Esophagus squamous epithelium (tissue), 5 donors: ENCODE measurements around the gene KMT2A. TPM values are rescaled to one million over a fixed set of nuclear protein-coding genes. Genes with fewer than 3 reads are reported as not detected.

Experiments used
- DNase-seq: peaks from one replicate; lab custom pipeline; 2025; lab: John Stamatoyannopoulos, UW
- H3K27ac ChIP-seq, 4 donors: fragments of 200-600 bp; sonication (generic); one replicate each; pipeline ENCODE4 v1.5.1; 2016 to 2019; ENCODE audit warnings: mild to moderate bottlenecking in 1 of 4
- H3K27me3 ChIP-seq, 4 donors: fragments of 200-600 bp; sonication (generic); 1 replicate in 3 of 4; 2 replicates in 1 of 4; pipeline versions ENCODE4 v1.5.1 to v1.6.0; 2017 to 2021; ENCODE audit warnings: antibody characterized with exemption in 1 of 4
- H3K36me3 ChIP-seq, 3 donors: fragments of 200-600 bp; sonication (generic); one replicate each; pipeline ENCODE4 v1.5.1; 2016 to 2019
- H3K4me1 ChIP-seq, 3 donors: fragments of 200-600 bp; sonication (generic); one replicate each; pipeline ENCODE4 v1.5.1; 2017 to 2019
- H3K4me3 ChIP-seq, 4 donors: fragments of 200-600 bp; sonication (generic); 1 replicate in 3 of 4; 2 replicates in 1 of 4; pipeline ENCODE4 v1.5.1; 2016 to 2019; ENCODE audit warnings: mild to moderate bottlenecking in 2 of 4, moderate library complexity in 1 of 4
- H3K9me3 ChIP-seq, 3 donors: fragments of 200-600 bp; sonication (generic); one replicate each; pipeline ENCODE4 v1.5.1; 2016 to 2019
- CTCF ChIP-seq, 6 experiments: fragments of 450-650 bp in 4 of 6; fragments of 200-600 bp in 2 of 6; sonication (generic) in 2 of 6; IDR thresholded peaks; one replicate each; pipeline ENCODE4 v1.5.1; 2016 to 2019; ENCODE audit warnings: antibody characterized with exemption in 6 of 6, mild to moderate bottlenecking in 4 of 6, moderate library complexity in 4 of 6
- POLR2A ChIP-seq, 4 donors: fragments of 450-650 bp; IDR thresholded peaks; one replicate each; pipeline ENCODE4 v1.6.1; 2017; ENCODE audit warnings: antibody characterized with exemption in 4 of 4, mild to moderate bottlenecking in 4 of 4, moderate library complexity in 3 of 4
- WGBS, 2 donors: methylation state at CpG; one replicate each; pipeline ENCODE4 v1.1.5; 2018; 5-methylcytosine and 5-hydroxymethylcytosine counted together
- intact Hi-C: fragments of 100-400 bp; cut with DNase I; formaldehyde crosslinking; loops from one replicate; pipeline ENCODE4 v1.15.0; 2022
- total RNA-seq, 4 donors: library from RNA; depleted of rRNA; stranded (reverse); fragments of >200 nt; gene quantifications; one replicate each; pipeline ENCODE4 v1.1.0, GENCODE V29; 2016
- donor health status: DM: yes; HTN: yes; CAD: no.

The KMT2A gene
- total RNA-seq, 4 donors from 2014 or later, result 22.0 to 54.0 (median 29.0) TPM

GRCh38 chr11:118572061-118572980, 136.0 kb downstream of the KMT2A start, which contains the start of gene ARCN1:
ARCN1 (plus strand) TSS chr11:118572409; CDS start chr11:118572548, 139 bp downstream.
- Histone ChIP-seq H3K9me3 (no peaks in the 10 kb centered on the region), H3K4me3 (peak within 1 kb of the TSS; percentile 83 to 100 (median 96)), H3K27ac (peak within 1 kb of the TSS; percentile 97 to 98 (median 98)), H3K4me1 (peaks cover 7 to 48% (median 18%) of the 10 kb centered on the region in 3 donors), H3K27me3 (no peaks in the 10 kb centered on the region), H3K36me3 (no peaks in the 10 kb centered on the region)
- 0% methylated on average over 11 to 16 of the region's 55 CpGs for WGBS, 2 donors
- intact Hi-C loops, result no loop called here
- no peak for TF ChIP-seq CTCF (IDR thresholded peaks at IDR 0.05)
- TF ChIP-seq POLR2A (IDR thresholded peaks at IDR 0.05), result peak in 1 of 4 donors; percentile 59
- peak; percentile 13 for DNase-seq

DNA sequence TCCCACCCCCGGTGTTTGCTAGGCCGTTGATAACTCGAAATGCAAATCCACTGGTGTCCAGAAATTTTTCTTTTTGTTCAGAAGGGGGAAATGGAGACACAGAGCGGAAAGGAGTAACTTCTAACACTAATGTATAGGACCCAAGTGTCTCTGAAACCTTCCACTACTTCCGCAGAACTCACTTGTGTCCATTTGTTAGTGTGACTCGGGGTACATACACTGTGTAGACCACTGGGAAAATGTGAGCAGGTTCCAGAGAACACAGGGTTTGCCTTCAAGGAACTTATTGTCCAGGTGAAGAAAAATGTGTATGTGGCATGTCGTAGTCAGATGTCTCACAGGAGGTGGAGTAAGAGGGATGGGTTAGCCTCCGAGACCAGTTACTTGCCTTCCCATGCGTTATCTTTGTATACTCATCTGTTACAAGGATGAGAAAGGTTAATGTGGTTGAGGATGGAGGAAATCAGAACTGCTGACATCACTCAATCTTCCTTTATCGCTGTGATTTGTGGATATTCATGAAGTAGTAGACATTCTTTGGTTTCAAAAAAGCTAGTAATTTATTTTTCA, 136.8 kb downstream of the KMT2A start:
- DNase-seq, result no peak
- Histone ChIP-seq H3K27ac (peak overlapping the region; percentile 97 to 98 (median 98)), H3K36me3 (no peaks in the 10 kb centered on the region), H3K4me3 (peak overlapping the region; percentile 83 to 100 (median 96)), H3K9me3 (no peaks in the 10 kb centered on the region), H3K27me3 (no peaks in the 10 kb centered on the region), H3K4me1 (peaks cover 7 to 55% (median 22%) of the 10 kb centered on the region in 3 donors)
- WGBS, 2 donors, result 3% methylated on average over 10 of the region's 10 CpGs
- intact Hi-C loops, result no loop called here
- TF ChIP-seq POLR2A (IDR thresholded peaks at IDR 0.05) (no peak), CTCF (IDR thresholded peaks at IDR 0.05) (no peak)

- TF ChIP-seq POLR2A (IDR thresholded peaks at IDR 0.05), result no peak
- TF ChIP-seq CTCF (IDR thresholded peaks at IDR 0.05), result no peak
- no peaks in the 10 kb centered on the region for H3K36me3 ChIP-seq
- intact Hi-C loops, result no loop called here
- 84 to 85% methylated on average over 7 of the region's 7 CpGs for WGBS, 2 donors
- DNase-seq, result no peak
- H3K27ac ChIP-seq, result no peak overlapping the region
- peaks cover 7 to 60% (median 22%) of the 10 kb centered on the region in 3 donors for H3K4me1 ChIP-seq
- no peaks in the 10 kb centered on the region for H3K27me3 ChIP-seq
- H3K4me3 ChIP-seq, result no peak overlapping the region
- H3K9me3 ChIP-seq, result no peaks in the 10 kb centered on the region
Measured at GRCh38 chr11:118574636-118575035, 138.3 kb downstream of the KMT2A start.

Other genes with a start within 250 kb of the KMT2A start
- 10 to 100 TPM in 2 of 4 donors, 1 to 10 TPM in 2; 2.2 to 17.9 (median 9.5) TPM for gene JAML, start 211.5 kb upstream of the KMT2A start, total RNA-seq
- gene MPZL3, start 184.1 kb upstream of the KMT2A start, total RNA-seq, result 10 to 100 TPM; 17.4 to 44.4 (median 32.4) TPM
- 100 to 1,000 TPM; 249 to 491 (median 352) TPM for gene MPZL2, start 172.2 kb upstream of the KMT2A start, total RNA-seq
- 1 to 10 TPM; 1.9 to 7.8 (median 3.1) TPM for gene CD3E, start 131.8 kb upstream of the KMT2A start, total RNA-seq
- 10 to 100 TPM in 1 of 4 donors, 1 to 10 TPM in 3; 5.7 to 11.8 (median 7.2) TPM for gene CD3D, start 93.8 kb upstream of the KMT2A start, total RNA-seq
- 1 to 10 TPM in 3 of 4 donors, under 1 TPM in 1; 0.85 to 4.0 (median 1.4) TPM for gene CD3G, start 92.1 kb upstream of the KMT2A start, total RNA-seq
- 10 to 100 TPM; 21.9 to 36.0 (median 33.2) TPM for gene UBE4A, start 76.9 kb upstream of the KMT2A start, total RNA-seq
- 10 to 100 TPM; 44.2 to 65.0 (median 48.8) TPM for gene ATP5MG, start 34.9 kb upstream of the KMT2A start, total RNA-seq
- under 1 TPM in 2 of 4 donors, not detected in 2; 0.38 to 0.47 TPM for gene TTC36, start 91.0 kb downstream of the KMT2A start, total RNA-seq
- gene TMEM25, start 94.7 kb downstream of the KMT2A start, total RNA-seq, result 10 to 100 TPM in 3 of 4 donors, 1 to 10 TPM in 1; 7.0 to 18.0 (median 15.3) TPM
- 10 to 100 TPM; 13.2 to 25.2 (median 18.6) TPM for gene IFT46, start 129.4 kb downstream of the KMT2A start, total RNA-seq
- 10 to 100 TPM; 67.8 to 81.6 (median 78.1) TPM for gene ARCN1, start 135.9 kb downstream of the KMT2A start, total RNA-seq
- gene PHLDB1, start 171.1 kb downstream of the KMT2A start, total RNA-seq, result 10 to 100 TPM in 3 of 4 donors, 1 to 10 TPM in 1; 6.7 to 29.8 (median 21.2) TPM
- under 1 TPM in 2 of 4 donors, not detected in 2; 0.09 to 0.57 TPM for gene TREH, start 243.2 kb downstream of the KMT2A start, total RNA-seq